Right atrium auricular region (tissue), 2 donors: ENCODE results near the gene SLC6A15. TPM values are rescaled to one million over a fixed set of nuclear protein-coding genes. Genes with fewer than 3 reads are reported as not detected.

Experiments used
- DNase-seq: peaks from one replicate; pipeline ENCODE4 v3.0.0-alpha.2; 2019; ENCODE audit warnings: low spot score
- H3K27ac ChIP-seq, 2 donors: fragments of 200-600 bp; sonication (generic); 1 replicate in 1 of 2; 2 replicates in 1 of 2; pipeline ENCODE4 v1.5.1; 2016 to 2019
- H3K27me3 ChIP-seq, 2 donors: fragments of 200-600 bp; sonication (generic); one replicate each; pipeline versions ENCODE4 v1.5.1 to v1.6.0; 2017 to 2019
- H3K36me3 ChIP-seq: fragments of 200-600 bp; sonication (generic); one replicate; pipeline ENCODE4 v1.5.1; 2016
- H3K4me1 ChIP-seq, 2 donors: fragments of 200-600 bp; sonication (generic); one replicate each; pipeline versions ENCODE4 v1.5.1 to v1.6.0; 2017 to 2019
- H3K4me3 ChIP-seq, 2 donors: fragments of 200-600 bp; sonication (generic); 1 replicate in 1 of 2; 2 replicates in 1 of 2; pipeline ENCODE4 v1.5.1; 2017 to 2019; ENCODE audit warnings: mild to moderate bottlenecking in 1 of 2, moderate library complexity in 1 of 2
- H3K9me3 ChIP-seq, 2 donors: fragments of 200-600 bp; sonication (generic); one replicate each; pipeline ENCODE4 v1.5.1; 2019
- total RNA-seq, 2 donors: library from RNA; depleted of rRNA; stranded (reverse); fragments of >200 nt; gene quantifications; one replicate each; pipeline ENCODE4 v1.1.0, GENCODE V29; 2016
- TF ChIP-seq, protein P1 (sequence below), 2 donors: fragments of 200-600 bp; sonication (generic); IDR thresholded peaks; one replicate each; pipeline ENCODE4 v1.5.1; 2019; ENCODE audit warnings: antibody characterized with exemption in 2 of 2

The SLC6A15 gene
- total RNA-seq, 2 donors from 2014 or later: not detected

DNA sequence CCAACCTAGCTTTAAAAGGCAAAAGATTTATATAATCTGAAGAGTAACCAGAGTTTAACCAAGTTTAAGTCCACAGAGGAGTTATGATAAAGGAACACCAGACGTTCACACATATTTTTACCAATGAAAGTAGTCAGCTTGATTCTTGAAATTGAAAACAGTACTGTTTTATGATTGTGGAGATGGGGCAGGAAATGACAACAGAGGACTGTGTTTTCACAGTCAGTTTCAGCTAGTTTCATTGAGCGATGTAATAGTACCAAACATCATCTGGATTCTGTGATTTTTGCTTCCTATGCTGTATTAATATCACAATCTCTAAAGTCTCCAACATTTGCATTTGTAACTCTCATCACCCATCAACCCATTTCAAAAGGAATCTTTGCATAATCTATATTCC, 34.2 kb upstream of the SLC6A15 start:
- no peak overlapping the region for H3K4me3 ChIP-seq
- TF ChIP-seq, protein P1, sequence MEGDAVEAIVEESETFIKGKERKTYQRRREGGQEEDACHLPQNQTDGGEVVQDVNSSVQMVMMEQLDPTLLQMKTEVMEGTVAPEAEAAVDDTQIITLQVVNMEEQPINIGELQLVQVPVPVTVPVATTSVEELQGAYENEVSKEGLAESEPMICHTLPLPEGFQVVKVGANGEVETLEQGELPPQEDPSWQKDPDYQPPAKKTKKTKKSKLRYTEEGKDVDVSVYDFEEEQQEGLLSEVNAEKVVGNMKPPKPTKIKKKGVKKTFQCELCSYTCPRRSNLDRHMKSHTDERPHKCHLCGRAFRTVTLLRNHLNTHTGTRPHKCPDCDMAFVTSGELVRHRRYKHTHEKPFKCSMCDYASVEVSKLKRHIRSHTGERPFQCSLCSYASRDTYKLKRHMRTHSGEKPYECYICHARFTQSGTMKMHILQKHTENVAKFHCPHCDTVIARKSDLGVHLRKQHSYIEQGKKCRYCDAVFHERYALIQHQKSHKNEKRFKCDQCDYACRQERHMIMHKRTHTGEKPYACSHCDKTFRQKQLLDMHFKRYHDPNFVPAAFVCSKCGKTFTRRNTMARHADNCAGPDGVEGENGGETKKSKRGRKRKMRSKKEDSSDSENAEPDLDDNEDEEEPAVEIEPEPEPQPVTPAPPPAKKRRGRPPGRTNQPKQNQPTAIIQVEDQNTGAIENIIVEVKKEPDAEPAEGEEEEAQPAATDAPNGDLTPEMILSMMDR (IDR thresholded peaks at IDR 0.05): no peak
- no peak overlapping the region for H3K27ac ChIP-seq
- no peaks in the 10 kb centered on the region for H3K36me3 ChIP-seq
- no peak for DNase-seq
- no peaks in the 10 kb centered on the region for H3K27me3 ChIP-seq
- H3K4me1 ChIP-seq: no peaks in the 10 kb centered on the region
- no peaks in the 10 kb centered on the region for H3K9me3 ChIP-seq

GRCh38 chr12:84937415-84937814, 24.8 kb upstream of the SLC6A15 start:
- Histone ChIP-seq H3K4me1 (no peaks in the 10 kb centered on the region), H3K27me3 (no peaks in the 10 kb centered on the region), H3K36me3 (no peaks in the 10 kb centered on the region), H3K9me3 (no peaks in the 10 kb centered on the region), H3K4me3 (no peak overlapping the region), H3K27ac (no peak overlapping the region)
- TF ChIP-seq, protein P1 (IDR thresholded peaks at IDR 0.05): no peak
- DNase-seq: no peak

GRCh38 chr12:84929501-84929900, 16.9 kb upstream of the SLC6A15 start:
- no peak overlapping the region for H3K4me3 ChIP-seq
- no peaks in the 10 kb centered on the region for H3K9me3 ChIP-seq
- no peaks in the 10 kb centered on the region for H3K27me3 ChIP-seq
- no peak overlapping the region for H3K27ac ChIP-seq
- TF ChIP-seq, protein P1 (IDR thresholded peaks at IDR 0.05): no peak
- DNase-seq: no peak
- no peaks in the 10 kb centered on the region for H3K4me1 ChIP-seq
- no peaks in the 10 kb centered on the region for H3K36me3 ChIP-seq

GRCh38 chr12:84924981-84925380, 12.4 kb upstream of the SLC6A15 start:
- Histone ChIP-seq H3K9me3 (no peaks in the 10 kb centered on the region), H3K4me1 (no peaks in the 10 kb centered on the region), H3K36me3 (no peaks in the 10 kb centered on the region), H3K27ac (no peak overlapping the region), H3K27me3 (no peaks in the 10 kb centered on the region), H3K4me3 (no peak overlapping the region)
- DNase-seq: no peak
- TF ChIP-seq, protein P1 (IDR thresholded peaks at IDR 0.05): no peak

GRCh38 chr12:84922693-84923092, 10.1 kb upstream of the SLC6A15 start:
- Histone ChIP-seq H3K27ac (no peak overlapping the region), H3K9me3 (no peaks in the 10 kb centered on the region), H3K4me1 (no peaks in the 10 kb centered on the region), H3K36me3 (no peaks in the 10 kb centered on the region), H3K4me3 (no peak overlapping the region), H3K27me3 (no peaks in the 10 kb centered on the region)
- DNase-seq: no peak
- TF ChIP-seq, protein P1 (IDR thresholded peaks at IDR 0.05): no peak

- Histone ChIP-seq H3K4me3 (no peak overlapping the region), H3K9me3 (no peaks in the 10 kb centered on the region), H3K27ac (no peak overlapping the region), H3K27me3 (no peaks in the 10 kb centered on the region), H3K4me1 (no peaks in the 10 kb centered on the region), H3K36me3 (no peaks in the 10 kb centered on the region)
- TF ChIP-seq, protein P1 (IDR thresholded peaks at IDR 0.05): no peak
- no peak for DNase-seq
Measured at GRCh38 chr12:84920331-84920730, 7.7 kb upstream of the SLC6A15 start.
